HUDEP-2 (cell line): Measurements from ENCODE around the gene ZNF467.

Experiments
- DNase-seq, 76 experiments: peaks; one replicate each; lab custom pipeline; 2025; ENCODE audit not compliant: unreplicated experiment in 76 of 76; lab: John Stamatoyannopoulos, UW

Gene ZNF467

DNA sequence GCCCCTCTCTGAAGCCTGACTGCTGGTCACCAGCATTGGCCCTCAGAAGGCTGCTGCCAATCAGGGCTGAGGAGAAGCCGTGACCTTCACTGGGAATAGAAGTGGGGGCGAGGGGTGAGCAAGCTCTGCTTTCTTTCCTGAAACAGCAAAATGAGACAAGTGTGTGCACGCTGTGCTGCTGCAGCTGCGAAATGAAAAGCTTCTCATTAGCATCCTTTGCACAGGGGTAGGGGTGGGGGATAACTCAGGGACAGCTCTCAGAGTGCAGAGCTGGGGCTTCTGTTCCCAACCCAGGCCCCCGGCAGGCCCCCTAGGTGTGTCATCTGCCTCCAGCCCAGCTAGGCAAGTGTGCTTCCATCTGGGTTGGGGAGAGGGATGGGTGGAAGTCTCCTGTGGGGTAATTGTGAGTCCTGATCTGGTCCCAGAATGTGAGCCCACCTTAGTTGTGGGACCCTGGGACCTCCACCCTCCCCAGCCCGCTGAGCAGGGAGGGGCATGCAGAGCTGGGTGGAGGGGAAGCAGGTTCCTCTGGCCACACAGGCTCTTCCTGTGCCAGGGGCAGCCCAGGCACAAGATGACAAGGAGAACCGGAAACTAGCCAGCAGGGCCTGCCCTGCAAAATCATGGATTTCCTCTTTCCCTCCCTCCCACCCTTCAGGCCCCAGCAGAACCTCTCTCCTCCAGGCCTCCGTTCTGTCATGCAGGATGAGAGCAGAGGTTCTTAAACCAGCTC is 22.2 kb downstream of the ZNF467 start:
- no peak for DNase-seq

GRCh38 chr7:149750122-149750845 is 23.1 kb downstream of the ZNF467 start:
- DNase-seq = no peak

GRCh38 chr7:149748076-149748874 is 25.1 kb downstream of the ZNF467 start:
- DNase-seq = no peak

- DNase-seq = no peak
Measured at GRCh38 chr7:149743476-149744255, 29.7 kb downstream of the ZNF467 start.

DNA sequence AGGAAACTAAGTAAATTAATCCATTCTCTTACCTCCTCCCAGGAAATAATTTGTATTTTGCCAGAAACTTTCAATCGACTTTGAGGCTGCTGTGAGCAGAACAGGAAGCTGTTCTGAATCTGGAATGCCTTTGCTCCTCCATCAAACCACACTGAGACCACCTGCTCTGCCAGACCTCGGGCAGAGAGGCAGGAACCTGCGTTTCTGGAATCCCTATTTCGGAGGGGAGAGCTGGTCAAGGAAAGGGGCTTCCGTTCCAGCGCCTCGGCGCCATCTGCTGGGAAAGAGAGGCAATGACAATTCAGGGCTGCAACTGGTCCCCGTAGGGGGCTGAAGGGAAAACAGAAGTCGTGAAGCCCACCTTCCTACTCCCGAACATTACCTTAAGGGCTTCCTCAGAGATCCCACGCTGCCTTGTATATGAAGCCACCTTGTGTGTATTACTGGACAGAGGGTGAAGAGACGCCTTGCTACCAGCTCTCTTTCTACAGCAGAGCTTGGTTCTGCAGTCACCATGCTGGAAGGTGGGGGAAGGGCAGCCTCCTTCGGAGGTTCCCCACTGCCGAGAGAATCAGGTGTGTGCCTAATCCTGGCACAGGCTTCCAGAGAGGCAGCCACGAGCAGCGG is 31.2 kb downstream of the ZNF467 start:
- DNase-seq = peak in 41 of 76 experiments; percentile 1 to 51 (median 18)

DNA sequence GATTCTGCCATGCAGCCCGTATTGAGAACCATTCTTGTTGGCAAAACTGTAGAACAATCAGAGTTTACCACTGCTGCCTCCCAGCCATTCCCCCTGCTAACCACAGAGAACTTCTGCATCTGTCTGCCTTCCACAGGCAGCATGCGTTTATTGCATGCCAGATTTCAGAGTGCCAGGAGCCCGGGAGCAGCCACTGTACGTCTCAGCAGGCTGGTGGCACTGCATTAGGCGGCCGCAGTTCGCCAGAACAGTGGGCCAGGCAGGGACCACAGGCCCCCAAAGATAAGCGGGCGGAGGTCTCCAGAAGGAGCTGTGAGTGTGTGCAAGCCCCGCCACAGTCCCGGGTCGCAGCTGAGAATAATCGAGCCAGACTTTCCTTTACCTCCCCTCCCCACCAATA is 31.8 kb downstream of the ZNF467 start:
- no peak for DNase-seq

- DNase-seq = no peak
Measured at GRCh38 chr7:149736478-149737360, 36.7 kb downstream of the ZNF467 start.

DNA sequence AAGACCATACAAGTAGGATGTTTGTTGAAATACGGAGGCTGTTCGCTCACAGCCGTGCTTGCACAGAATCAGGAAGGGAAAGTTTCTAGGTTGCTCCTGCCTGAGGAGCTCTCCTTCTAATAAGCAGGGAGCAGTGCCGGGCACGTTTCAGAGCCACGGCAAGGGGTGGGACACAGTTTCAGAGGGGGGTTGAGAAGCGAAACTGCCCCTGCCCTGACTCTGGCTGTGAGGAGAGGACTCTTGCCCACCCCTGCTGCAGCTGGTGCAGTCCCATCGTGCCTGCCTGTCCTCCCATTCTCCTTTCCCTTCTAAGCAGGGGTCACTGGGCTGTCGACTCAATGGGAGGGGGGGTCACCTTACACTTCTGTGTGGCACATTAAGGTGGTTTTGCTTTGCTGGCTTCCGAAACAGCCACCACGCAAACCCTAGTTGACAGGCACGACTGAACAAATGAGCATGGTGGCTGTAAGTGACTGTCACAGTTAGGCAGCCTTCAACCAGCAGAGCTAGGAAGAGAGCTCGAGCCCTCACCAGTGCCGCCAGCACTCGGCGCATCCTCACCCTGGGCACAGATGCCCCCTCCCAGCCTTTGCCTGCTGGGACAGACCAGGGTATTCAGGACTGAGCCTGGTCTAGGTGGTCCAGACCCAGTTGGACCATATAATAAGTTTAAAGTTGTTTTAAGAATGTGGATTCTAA is 37.5 kb downstream of the ZNF467 start:
- DNase-seq = no peak

DNA sequence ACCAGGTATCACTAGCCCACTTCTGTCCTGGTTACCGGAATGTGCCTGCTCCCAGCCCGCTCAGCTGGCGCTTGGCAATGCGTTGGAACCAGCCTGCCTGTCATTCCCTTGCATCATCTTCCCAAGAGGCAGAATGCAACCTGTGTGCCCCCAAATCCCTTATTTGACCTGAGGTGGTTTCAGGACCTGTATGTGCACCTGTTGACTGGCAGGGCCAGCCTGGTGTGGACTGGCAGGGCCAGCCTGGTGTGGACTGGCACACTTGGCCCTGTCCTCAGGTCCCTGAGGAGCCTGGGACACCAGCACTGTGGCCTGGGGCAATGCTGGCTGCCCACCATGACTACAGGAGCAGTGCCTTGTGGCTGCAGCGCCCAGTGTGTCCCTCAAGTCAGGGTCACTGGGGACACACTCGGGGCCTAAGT is 38.2 kb downstream of the ZNF467 start:
- DNase-seq = no peak

DNA sequence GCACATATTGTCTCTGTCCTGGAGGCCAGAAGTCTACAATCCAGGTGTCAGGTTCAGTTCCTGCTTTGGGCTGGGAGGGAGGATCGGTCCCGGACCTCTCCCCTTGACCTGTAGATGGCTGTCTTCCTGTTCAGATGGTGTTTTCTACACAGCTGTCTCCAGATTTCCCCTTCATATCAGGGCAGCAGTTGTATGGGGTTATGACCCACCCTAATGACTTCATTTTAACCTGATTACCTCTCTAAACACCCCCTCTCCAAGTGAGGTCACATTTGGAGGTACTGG is 38.7 kb downstream of the ZNF467 start:
- no peak for DNase-seq

DNA sequence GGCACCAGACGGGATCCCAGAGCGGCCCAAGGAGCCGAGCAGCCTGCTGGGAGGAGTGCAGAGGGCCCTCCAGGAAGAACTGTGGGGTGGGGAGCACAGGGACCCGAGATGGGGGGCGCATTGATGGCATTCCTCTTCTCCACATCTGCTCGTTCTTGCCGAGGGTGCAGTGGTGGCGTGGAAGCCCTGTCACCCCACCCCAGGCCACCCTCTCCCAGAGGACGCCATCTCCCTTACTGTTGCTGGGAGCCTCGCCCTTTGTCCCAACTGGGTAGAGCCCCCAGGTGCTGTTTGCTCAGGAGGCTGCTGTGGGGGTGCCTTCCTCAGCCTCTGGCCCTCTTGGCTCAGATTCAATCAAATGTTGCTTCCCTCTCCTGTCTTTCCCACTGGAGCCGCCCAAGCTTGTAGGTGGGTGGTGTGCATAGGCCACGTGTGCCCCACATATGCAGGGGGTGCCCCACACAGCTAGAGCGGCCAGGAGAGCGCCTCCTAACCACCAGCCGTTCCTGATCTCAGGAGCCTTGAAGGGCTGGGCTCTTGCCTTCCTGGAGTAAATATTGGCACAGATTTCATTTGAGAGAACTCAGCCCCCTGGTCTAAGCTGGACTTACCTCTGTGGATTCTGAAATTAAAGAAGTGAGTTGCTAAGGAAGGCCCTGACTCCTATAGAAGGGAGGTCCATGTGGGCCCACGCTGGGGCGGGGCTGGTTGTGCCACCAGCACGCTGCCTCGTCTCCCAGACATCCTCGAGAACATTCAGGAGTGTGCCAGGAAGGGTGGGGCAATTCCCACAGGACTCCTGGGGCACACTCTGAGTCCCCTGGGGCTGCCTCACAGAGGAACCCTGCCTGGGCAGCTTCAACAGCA is 39.2 kb downstream of the ZNF467 start:
- DNase-seq = no peak

GRCh38 chr7:149733131-149733923 is 40.1 kb downstream of the ZNF467 start:
- no peak for DNase-seq

GRCh38 chr7:149732611-149733010 is 40.8 kb downstream of the ZNF467 start:
- no peak for DNase-seq

- DNase-seq = no peak
Measured at GRCh38 chr7:149732111-149732561, 41.3 kb downstream of the ZNF467 start.

DNA sequence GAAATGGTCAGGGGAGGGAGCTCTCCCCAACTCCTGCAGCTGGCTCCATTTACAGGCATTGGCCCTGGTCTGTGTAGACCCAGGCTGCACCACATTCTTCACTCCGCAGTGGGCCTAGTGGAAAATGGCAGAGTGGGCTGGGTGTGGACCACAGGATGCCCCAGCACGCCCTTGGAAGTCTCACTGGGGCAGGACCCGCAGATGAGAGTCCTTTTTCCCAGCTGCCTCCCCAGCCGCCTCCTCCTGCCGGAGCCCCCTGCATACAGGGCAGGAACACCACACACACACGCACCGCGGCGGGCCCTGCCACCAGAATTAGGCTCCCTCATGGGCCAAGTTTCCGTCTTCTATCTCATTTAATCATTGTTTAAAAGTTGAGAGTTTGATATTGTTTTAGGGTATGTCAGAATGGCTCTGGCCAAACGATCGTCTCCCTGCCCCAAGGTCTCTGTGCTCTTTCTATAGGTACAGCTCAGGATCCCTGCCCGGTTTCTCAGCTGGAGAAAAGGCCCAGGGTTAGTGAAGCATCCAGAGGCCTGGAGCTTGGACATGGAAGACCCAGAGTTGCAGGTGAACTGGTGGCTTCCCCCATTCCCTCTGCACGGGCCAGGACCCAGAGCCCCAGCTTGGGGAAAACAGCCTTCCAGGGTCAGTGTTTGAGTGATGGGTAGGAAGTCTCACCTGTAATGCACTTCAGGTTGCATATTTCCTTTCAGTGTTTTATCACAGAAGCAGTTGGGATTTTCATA is 42.0 kb downstream of the ZNF467 start:
- no peak for DNase-seq
